Measurements from ENCODE around the gene PRPS1. TPM values are rescaled to one million over a fixed set of nuclear protein-coding genes. Genes with fewer than 3 reads are reported as not detected.
"Not testable (repeated sequence)": the region's sequence is repeated elsewhere in the genome, so short reads cannot be mapped to it uniquely, and the experiment has no call there.

PRPS1 gene
- total RNA-seq, 1 experiment from 2014 or later = 37.8 TPM

- DNase-seq (ENCODE audit: low spot score) = no peak
Measured at GRCh38 chrX:107674480-107675364, 46.4 kb downstream of the PRPS1 start.

DNA sequence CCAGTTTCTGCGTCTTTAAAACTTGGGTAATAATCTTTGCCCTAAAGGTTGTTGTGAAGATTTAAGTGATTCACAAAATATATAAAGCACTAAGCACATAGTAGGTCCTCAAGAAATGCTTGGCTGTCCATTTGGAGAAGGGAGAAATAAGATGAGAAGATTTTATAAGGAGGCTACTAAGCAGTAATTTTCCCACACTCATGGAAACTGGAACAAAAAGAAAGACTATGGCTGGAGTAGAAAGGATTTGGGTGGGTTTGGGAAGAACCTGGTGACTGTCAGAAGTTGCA is 47.0 kb downstream of the PRPS1 start:
- no peak for DNase-seq (ENCODE audit: low spot score)

GRCh38 chrX:107675823-107676555 is 47.7 kb downstream of the PRPS1 start:
- peak; percentile 25 for DNase-seq (ENCODE audit: low spot score)

GRCh38 chrX:107676559-107677378 is 48.5 kb downstream of the PRPS1 start:
- DNase-seq (ENCODE audit: low spot score) = peak; percentile 81

DNA sequence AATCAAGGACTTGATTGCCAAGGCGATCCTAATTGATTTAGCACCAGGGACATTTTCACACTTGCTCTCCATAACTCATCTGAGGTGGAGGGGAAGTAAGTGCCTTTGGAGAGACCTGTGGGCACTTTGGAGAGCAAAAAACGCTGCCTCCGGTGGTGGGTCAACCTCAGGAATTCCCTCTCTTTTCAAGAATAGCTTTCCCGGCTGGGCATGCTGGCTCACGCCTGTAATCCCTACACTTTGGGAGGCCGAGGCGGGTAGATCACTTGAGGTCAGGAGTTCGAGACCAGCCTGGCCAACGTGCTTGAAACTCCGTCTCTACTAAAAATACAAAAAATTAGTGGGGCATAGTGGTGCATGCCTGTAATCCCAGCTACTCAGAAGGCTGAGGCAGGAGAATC is 49.2 kb downstream of the PRPS1 start:
- no peak for DNase-seq (ENCODE audit: low spot score)

DNA sequence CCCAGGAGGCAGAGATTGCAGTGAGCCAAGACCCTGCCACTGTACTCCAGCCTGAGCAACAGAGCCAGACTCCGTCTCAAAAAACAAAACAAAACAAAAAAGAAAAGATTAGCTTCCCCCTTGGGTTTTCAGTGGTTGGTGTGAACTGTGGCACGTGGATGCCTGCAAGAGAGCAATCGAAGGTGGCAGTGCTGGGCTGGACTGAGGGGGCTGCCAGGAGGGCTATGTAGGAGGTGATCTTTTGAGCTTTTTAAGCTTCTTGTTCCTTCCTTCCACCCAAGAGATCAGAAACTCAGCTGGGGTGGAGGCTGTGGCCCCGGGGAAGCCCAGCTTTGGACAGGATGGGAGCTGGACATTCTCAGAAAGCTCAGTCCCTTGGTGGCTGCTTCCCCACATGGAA is 49.6 kb downstream of the PRPS1 start:
- DNase-seq (ENCODE audit: low spot score) = no peak

GRCh38 chrX:107678957-107679740 is 50.8 kb downstream of the PRPS1 start:
- DNase-seq (ENCODE audit: low spot score) = peak; percentile 76

DNA sequence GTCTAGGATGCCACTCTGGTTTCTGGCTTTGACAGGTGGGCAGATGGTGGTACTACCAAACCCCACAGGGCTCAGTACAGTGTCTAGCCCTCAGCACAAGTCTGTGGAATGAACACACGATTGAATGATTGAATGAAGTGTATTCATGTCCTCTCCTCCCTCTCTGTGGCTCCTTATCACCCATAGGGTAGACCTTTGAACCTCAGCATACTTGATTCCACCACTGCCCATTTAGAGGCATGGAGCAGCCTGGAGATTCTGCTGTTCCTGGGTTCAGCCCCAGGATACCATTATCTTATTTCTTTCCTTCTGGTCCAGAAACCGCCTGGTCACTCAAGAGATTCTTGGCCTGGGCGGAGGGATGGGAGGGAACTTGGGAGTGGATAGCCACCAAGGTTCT is 53.9 kb downstream of the PRPS1 start:
- no peak for DNase-seq (ENCODE audit: low spot score)

GRCh38 chrX:107683124-107683895 is 55.0 kb downstream of the PRPS1 start:
- DNase-seq (ENCODE audit: low spot score) = no peak

DNA sequence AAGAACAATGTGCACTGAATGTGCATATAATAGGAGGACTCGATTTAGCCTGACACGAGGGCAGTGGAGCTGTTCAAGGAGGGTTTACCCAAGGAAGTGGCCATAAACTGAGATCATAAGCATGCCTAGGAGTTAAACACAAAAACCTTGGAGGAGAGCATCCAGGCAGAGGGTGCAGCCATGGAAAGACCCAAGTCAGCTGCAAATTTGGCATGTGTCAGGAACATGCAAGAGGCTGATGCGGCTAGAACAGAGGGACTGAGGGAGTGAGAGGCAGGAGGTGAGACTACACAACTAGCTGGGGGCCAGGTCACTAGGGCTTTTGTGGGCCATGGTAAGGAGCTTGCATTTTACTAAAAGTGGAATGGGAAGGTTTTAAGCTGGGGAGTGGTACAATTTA is 55.6 kb downstream of the PRPS1 start:
- DNase-seq (ENCODE audit: low spot score) = no peak

GRCh38 chrX:107684956-107685385 is 56.7 kb downstream of the PRPS1 start:
- peak; percentile 59 for DNase-seq (ENCODE audit: low spot score)

- DNase-seq (ENCODE audit: low spot score) = not testable (repeated sequence)
Measured at GRCh38 chrX:107685586-107685985, 57.3 kb downstream of the PRPS1 start.

DNA sequence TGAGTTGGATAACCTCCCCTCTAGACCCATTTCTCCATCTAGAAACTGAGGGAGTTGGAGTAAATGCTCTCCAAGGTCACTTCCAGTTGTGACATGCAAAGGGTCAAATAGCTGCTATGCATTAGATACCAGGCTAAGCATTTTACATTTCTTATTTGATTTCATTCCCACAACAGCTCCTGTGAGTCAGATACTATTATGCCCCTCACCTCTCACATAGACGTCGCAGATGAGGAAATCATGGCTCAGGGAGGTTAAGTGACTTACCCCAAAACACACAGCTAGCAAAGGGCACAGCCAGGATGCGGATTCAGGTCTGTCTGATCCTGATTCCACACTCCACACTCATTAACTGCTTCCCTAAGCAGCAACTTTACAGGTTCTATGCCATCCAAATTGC is 57.7 kb downstream of the PRPS1 start:
- no peak for DNase-seq (ENCODE audit: low spot score)

DNA sequence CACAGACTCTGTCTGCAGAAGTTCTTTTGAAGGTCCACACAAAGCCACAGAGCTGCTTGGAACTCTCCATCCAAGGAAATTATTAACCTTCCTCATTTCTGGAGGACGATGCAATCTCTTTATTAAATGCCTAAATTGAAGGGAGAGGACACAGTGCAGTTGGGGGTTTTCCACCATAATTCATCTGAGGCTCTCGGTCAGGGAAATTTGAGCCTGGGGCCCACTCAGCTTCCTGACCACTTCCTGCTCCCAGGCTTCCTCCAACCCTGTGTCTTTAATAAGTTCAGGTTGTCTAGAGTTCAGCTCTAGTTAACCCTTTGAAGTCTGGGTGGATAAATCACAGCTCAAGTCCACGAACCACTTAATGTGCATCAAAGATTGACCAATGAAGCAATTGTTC is 58.5 kb downstream of the PRPS1 start:
- DNase-seq (ENCODE audit: low spot score) = peak; percentile 43

GRCh38 chrX:107687445-107687844 is 59.1 kb downstream of the PRPS1 start:
- DNase-seq (ENCODE audit: low spot score) = no peak

GRCh38 chrX:107691024-107691448 is 62.7 kb downstream of the PRPS1 start:
- DNase-seq (ENCODE audit: low spot score) = no peak

DNA sequence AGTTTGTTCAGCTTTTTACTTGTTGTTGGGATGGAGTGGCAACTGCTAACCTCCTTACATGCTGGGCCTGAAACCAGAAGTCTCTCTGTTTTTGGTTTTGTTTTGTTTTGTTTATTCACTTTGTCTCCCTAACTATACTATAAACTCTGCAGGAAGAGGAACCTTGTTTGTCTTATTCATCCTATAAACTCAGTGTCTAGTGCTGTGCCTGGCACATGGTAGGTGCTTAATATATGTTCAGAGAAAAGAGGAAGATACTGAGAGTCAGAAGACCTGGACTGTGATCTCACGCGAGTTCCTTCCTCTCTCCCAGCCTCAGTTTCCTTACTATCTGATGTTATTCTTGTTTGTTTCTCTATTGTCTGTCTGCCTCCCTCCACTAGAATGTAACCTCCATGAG is 71.3 kb downstream of the PRPS1 start:
- no peak for DNase-seq (ENCODE audit: low spot score)

GRCh38 chrX:107700317-107700774 is 72.0 kb downstream of the PRPS1 start:
- DNase-seq (ENCODE audit: low spot score) = no peak
